ENCODE data around the gene TRIM46.
A peak's percentile ranks its signal among the peaks of the same experiment; 100 is the strongest.

The TRIM46 gene, protein sequence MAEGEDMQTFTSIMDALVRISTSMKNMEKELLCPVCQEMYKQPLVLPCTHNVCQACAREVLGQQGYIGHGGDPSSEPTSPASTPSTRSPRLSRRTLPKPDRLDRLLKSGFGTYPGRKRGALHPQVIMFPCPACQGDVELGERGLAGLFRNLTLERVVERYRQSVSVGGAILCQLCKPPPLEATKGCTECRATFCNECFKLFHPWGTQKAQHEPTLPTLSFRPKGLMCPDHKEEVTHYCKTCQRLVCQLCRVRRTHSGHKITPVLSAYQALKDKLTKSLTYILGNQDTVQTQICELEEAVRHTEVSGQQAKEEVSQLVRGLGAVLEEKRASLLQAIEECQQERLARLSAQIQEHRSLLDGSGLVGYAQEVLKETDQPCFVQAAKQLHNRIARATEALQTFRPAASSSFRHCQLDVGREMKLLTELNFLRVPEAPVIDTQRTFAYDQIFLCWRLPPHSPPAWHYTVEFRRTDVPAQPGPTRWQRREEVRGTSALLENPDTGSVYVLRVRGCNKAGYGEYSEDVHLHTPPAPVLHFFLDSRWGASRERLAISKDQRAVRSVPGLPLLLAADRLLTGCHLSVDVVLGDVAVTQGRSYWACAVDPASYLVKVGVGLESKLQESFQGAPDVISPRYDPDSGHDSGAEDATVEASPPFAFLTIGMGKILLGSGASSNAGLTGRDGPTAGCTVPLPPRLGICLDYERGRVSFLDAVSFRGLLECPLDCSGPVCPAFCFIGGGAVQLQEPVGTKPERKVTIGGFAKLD

DNA sequence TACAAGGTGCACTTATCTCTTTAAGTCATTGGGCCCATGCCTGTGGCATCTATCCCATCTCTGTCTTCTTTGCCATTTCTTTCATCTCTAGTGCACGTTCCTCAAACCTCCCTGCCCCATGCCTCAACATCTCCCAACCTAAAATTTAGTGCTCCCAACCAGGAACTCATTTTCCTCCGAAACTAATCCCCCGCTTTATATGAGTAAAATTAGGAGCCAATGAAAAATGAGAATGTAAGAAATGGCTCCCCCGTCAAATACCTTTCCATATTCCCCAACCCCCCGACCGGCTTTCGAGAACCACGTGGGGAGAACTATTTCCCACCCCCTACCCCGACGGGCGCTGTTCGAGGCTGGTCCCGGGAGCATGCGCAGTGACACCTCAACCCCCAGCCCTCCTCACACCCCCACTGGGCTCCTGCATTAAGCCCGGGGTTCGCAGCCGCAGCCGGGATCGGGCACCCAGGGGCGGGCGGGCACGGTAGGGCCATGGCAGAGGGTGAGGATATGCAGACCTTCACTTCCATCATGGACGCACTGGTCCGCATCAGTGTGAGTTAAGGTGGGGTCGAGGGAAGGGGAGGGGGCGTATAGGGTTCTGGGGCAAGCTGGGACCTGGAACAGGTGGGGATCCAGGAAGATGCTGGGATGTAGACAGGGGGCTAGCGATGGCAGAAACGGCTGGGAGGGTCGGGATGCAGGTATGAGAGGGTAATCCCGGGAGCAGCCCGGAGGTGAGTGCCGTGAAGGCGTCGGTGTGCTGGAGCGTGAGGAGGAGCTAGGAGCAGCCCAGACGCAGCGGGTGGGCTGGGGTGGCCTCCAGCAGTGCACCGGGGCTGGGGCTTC, at the start of gene TRIM46:
TSS of gene TRIM46 (plus strand) at position 372 of the 846 bp plus-strand sequence. CDS start at position 490, 118 bp downstream.
- TF ChIP-seq, protein P1, sequence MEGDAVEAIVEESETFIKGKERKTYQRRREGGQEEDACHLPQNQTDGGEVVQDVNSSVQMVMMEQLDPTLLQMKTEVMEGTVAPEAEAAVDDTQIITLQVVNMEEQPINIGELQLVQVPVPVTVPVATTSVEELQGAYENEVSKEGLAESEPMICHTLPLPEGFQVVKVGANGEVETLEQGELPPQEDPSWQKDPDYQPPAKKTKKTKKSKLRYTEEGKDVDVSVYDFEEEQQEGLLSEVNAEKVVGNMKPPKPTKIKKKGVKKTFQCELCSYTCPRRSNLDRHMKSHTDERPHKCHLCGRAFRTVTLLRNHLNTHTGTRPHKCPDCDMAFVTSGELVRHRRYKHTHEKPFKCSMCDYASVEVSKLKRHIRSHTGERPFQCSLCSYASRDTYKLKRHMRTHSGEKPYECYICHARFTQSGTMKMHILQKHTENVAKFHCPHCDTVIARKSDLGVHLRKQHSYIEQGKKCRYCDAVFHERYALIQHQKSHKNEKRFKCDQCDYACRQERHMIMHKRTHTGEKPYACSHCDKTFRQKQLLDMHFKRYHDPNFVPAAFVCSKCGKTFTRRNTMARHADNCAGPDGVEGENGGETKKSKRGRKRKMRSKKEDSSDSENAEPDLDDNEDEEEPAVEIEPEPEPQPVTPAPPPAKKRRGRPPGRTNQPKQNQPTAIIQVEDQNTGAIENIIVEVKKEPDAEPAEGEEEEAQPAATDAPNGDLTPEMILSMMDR (IDR thresholded peaks at IDR 0.05; ENCODE audit: low read depth, low read length): no peak
- TF ChIP-seq POLR2A (IDR thresholded peaks at IDR 0.05; ENCODE audit: extremely low read depth, insufficient read length): no peak
- TF ChIP-seq, protein P2, sequence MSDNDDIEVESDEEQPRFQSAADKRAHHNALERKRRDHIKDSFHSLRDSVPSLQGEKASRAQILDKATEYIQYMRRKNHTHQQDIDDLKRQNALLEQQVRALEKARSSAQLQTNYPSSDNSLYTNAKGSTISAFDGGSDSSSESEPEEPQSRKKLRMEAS (IDR thresholded peaks at IDR 0.05; ENCODE audit: low read depth, low read length): no peak
- no peak for TF ChIP-seq MYC (IDR thresholded peaks at IDR 0.05; ENCODE audit: low read depth, low read length)
- DNase-seq (ENCODE audit: low read depth): no peak
- H3K4me3 ChIP-seq (ENCODE audit: low read depth, low read length): peak within 1 kb of the TSS; percentile 87

DNA sequence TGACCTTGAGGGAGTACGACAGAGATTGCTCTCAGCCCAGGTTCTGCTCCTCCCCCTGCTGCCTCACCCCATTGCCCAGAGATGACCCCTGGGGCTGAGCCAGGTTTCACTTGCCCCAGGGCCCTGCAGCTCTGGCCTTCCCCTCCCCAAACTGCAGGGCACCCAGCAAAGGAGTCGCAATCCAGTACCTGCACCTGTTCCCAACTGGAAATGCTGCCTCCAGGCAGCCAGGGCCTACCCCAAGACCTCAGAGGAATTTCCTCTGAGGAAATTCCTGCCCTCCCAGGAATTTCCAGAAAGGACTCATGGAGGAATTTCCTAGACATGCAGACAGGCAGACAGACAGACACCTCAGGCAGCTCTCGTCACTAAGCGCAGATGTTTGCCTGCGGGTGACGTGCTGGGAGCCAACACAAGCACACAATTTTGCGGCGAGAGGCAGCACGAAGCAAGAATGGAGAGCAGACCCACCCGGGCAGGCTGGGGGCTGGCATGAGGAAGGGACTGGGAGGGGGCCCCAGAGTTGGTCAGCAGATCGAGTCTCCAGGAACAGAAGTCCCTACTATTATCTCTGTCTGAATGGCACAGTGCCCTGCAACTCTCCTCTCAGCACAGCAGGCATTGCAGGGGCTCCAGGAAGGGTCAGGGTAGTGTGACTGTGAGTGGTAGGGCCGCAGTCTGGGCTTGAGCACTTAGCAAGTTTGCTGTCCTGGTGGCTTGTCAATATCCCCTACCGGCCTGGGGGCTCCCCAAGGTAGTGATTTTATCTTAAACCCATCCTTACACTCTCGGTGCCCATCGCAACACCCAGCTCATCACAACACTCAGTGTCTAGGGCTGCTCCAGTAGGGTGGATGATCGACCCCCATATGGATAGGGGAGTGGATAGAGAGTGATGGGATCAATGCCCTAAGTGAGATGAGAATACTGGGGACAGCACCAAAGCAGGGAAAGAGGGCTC, 48.9 kb upstream of the TRIM46 start:
- TF ChIP-seq, protein P1 (IDR thresholded peaks at IDR 0.05; ENCODE audit: low read depth, low read length): no peak
- no peak for TF ChIP-seq MYC (IDR thresholded peaks at IDR 0.05; ENCODE audit: low read depth, low read length)
- TF ChIP-seq, protein P2 (IDR thresholded peaks at IDR 0.05; ENCODE audit: low read depth, low read length): no peak
- TF ChIP-seq POLR2A (IDR thresholded peaks at IDR 0.05; ENCODE audit: extremely low read depth, insufficient read length): no peak
- no peak for DNase-seq (ENCODE audit: low read depth)
- H3K4me3 ChIP-seq (ENCODE audit: low read depth, low read length): no peak overlapping the region

DNA sequence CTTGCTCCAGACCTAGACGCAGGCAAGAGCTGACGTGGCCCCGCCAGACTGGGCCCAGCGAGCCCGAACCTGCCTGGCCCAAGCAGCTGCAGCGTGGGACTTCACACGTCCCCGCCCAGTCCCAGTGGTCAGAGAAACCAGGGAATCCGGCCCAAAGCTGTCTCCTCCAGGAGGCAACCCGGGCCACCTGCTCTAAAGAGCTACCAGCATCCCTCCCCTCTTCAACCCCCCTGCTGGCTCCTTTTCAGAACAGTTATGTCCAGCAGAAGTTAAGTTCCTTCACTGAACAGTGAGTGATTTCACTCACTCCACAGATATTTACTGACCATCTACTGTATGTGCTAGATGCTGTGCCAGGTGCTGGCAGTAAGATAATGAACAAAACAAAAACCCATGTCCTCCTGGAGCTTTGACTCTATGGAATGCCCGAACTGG, 48.1 kb upstream of the TRIM46 start:
- H3K4me3 ChIP-seq (ENCODE audit: low read depth, low read length): no peak overlapping the region
- TF ChIP-seq MYC (IDR thresholded peaks at IDR 0.05; ENCODE audit: low read depth, low read length) (no peak), POLR2A (IDR thresholded peaks at IDR 0.05; ENCODE audit: extremely low read depth, insufficient read length) (no peak)
- no peak for DNase-seq (ENCODE audit: low read depth)

DNA sequence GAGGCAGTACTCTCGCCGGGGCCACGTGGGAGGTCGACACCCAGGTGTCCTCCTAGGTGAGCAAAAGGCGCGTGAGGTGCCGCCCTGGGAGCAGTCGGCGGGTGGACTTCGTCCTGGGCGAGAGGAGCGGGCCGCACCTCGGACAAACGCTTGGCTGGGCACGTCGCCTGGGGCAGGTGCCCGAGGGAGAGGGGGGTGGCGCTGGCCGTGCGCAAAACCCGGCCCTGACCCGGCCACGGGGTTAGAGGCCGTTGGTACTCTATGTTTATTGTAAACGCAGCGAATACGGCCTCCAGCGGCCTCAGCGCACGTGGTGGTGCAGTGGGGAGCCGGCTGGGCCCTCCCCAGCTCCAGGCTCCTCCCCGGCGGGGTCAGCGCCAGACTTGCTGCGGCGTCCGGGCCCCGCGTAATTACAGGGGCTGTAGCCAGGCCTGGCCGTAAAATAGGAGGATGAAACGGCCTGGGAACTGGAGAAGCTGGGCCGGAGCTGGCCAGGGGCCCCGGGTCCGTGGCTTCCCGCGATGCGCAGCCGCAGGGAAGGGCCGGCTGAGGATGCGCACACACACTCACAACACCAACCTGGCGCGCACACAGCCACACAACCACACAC, 47.6 kb upstream of the TRIM46 start:
- TF ChIP-seq POLR2A (IDR thresholded peaks at IDR 0.05; ENCODE audit: extremely low read depth, insufficient read length) (no peak), MYC (IDR thresholded peaks at IDR 0.05; ENCODE audit: low read depth, low read length) (no peak)
- TF ChIP-seq, protein P1 (IDR thresholded peaks at IDR 0.05; ENCODE audit: low read depth, low read length): no peak
- H3K4me3 ChIP-seq (ENCODE audit: low read depth, low read length): no peak overlapping the region
- no peak for DNase-seq (ENCODE audit: low read depth)

DNA sequence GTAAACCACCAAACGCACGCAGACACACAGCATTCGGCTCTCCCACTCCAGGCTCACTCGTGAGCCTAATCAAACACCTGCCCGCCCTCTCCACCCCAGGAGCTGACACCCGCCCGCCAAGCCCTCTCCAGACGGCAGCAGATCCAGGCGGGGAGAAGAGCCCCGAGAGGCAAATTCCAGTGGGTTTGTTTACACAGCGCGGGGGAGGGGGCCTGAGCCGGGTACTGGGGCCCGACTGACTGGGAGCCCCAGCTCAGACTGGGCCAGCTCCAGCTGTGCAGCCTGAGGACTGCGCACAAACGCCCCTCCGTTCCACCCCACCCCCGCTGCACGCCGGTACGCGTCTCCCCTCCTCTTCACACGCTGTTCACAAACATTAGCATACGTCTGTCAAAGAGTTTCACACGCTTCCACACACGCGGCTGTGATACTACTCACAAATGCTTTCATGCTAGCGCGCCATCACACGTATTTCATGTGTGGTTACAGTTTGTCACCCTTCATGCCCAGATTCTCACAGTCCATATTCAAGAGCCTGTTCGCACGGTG, 47.0 kb upstream of the TRIM46 start:
- no peak overlapping the region for H3K4me3 ChIP-seq (ENCODE audit: low read depth, low read length)
- DNase-seq (ENCODE audit: low read depth): no peak
- TF ChIP-seq, protein P2 (IDR thresholded peaks at IDR 0.05; ENCODE audit: low read depth, low read length): no peak
- no peak for TF ChIP-seq MYC (IDR thresholded peaks at IDR 0.05; ENCODE audit: low read depth, low read length)

Data from NB4 (cell line).